Stimulated activated CD4-positive, alpha-beta T cell treated with anti-CD3 and anti-CD28 coated beads, Interleukin-1b, Interleukin-23, amount 100 ng/mL, for 24 hours (primary cell): ENCODE measurements around the gene TECTA.

ENCODE experiments used
- DNase-seq, 4 experiments: peaks; one replicate each; pipeline ENCODE4 v3.0.0-alpha.2; 2020; ENCODE audit warnings: low read depth in 4 of 4, low spot score in 1 of 4

Gene TECTA

DNA sequence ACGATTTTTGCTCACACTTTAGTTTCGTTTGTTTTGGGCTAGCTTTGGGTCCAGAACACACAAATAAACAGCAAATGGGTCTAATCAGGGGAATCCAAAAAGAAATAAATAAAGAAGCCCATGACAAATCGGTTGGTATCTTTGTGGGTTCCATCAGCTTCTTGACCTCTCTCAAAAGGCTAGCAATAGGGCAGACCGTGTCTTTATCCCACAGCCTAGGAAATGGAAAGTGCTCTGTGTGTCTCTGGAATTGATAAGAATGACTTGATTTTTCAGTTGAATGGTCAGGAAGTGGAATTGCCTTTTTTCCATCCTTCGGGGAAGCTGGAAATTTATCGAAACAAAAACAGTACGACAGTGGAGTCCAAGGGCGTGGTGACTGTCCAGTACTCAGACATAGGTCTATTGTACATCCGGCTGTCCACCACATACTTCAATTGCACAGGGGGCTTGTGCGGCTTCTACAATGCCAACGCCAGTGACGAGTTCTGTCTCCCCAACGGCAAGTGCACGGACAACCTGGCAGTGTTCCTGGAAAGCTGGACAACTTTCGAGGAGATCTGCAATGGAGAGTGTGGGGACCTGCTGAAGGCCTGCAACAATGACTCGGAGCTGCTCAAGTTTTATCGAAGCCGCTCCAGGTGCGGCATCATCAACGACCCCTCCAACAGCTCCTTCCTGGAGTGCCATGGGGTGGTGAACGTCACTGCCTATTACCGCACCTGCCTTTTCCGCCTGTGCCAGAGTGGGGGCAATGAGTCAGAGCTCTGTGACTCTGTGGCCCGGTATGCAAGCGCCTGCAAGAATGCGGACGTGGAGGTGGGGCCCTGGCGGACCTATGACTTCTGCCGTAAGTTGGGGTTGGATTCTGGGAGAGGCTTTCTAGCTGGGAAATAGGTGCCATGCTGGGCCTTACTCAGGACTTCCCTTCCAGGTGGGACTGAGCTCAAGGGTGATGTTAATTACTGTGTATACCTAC, 28.6 kb downstream of the TECTA start:
- no peak for DNase-seq

GRCh38 chr11:121131656-121132055, 30.6 kb downstream of the TECTA start:
- no peak for DNase-seq

DNA sequence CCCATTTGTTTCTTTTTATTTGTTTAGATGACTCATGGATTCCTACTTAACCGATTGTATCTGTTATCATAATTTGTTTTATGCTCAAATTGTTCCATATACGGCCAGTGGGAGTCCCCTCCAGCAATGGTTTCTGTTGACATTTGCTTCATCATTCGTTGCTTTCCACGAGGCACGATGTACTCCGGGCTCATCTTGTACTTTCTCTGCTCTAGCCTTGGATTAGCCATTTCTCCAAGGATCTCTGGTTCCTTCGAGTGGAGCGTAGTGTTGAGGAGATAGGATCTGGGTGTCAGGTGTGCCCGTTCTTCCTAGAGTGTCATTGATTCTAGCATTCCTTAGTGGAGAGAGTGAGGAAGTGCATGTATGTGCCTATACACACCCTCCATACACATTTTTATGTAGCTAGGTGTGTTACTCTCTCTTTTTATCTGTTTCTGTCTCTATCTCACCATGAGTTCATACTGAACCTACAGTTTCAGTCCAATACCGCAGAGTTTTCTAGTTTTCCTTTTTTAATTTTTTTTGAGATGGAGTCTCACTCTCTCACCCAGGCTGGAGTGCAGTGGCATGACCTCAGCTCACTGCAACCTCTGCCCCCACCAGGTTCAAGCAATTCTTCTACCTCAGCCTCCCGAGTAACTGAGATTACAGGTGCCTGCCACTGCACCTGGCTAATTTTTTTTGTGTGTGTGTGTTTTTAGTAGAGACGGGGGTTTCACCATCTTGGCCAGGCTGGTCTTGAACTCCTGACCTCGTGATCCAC, 31.4 kb downstream of the TECTA start:
- DNase-seq = no peak

DNA sequence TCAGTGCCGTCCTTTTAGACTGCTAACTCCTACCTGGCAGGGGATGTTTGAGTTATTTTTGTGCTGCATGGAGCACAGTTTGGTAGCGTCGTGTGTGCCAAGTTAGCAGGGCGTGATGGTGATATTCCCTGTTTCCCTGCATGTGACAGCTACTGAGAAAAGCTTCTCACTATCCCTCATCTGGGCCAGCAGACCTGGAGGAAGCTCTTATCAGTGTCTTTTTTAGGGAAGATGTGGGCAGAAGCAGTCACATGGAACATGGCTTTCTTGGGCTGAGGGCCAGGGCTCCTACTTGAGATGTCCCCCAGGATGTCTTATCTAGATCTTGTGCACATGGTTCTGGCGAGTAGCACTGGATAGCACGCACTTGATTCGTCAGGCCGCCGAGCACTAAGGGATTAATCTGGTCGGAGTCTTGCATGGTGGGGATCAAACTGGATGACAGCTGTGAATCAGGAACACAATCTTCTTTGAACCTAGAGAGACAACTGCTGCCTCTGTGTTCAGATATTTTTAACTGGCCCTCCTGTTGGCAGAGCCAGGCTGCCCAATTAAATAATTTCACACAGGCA, 33.8 kb downstream of the TECTA start:
- no peak for DNase-seq

- DNase-seq = no peak
These were observed 36.0 kb downstream of the TECTA start for GRCh38 chr11:121137005-121137404.

- no peak for DNase-seq
These were observed 37.2 kb downstream of the TECTA start for GRCh38 chr11:121138259-121138658.

- DNase-seq = no peak
These were observed 39.3 kb downstream of the TECTA start for GRCh38 chr11:121140369-121140768.

GRCh38 chr11:121141066-121141465, 40.0 kb downstream of the TECTA start:
- DNase-seq = no peak

DNA sequence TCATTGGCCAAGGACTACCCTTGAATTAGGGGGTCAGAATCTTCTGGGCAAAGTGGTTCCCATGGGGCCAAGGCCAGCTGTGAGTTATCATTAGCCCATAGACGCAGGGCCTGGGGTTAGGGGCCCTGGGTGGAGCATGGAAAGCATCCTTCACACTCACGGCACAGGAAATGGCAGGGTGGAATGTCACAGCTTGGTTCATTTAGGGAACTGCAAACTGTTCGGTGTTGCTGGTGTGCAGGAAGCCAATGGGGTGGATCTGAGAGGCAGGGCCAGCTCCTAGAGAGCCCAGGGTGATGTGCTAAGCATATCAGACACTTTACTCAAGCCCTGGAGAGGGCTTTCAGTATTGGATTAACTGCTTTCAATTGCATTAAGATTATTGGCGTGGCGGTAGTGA, 42.9 kb downstream of the TECTA start:
- no peak for DNase-seq

DNA sequence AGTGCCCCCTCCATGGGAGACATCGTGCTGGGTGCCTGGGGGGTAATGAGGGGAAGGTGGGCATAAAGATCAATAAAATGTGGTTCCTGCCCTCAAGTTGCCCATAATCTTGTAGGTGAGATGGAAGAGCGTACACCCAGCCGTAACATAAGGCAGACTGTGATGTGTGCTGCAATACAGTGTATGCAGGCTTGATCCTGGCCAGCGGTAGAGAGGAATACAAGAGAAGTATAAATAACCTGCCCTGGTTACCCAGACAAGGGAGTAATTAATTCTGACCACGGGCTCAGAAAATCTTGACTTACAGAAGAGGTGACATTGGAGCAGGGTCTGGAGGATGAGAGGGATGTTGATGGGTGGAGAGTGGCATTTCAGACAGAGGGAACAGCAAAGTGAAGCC, 43.7 kb downstream of the TECTA start:
- DNase-seq = no peak

DNA sequence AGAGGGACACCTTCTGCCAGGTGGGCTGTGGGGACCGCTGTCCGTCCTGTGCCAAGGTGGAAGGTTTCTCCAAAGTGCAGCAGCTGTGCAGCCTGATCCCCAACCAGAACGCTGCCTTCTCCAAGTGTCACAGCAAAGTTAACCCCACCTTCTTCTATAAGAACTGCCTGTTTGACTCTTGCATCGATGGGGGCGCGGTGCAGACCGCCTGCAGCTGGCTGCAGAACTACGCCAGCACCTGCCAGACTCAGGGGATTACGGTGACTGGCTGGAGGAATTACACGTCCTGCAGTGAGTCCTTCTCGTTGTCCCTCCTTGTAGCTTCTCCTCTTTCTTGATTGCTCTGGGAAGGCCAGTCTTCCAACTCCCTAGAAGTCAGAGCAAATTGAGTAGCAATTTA, 44.8 kb downstream of the TECTA start:
- DNase-seq = no peak

DNA sequence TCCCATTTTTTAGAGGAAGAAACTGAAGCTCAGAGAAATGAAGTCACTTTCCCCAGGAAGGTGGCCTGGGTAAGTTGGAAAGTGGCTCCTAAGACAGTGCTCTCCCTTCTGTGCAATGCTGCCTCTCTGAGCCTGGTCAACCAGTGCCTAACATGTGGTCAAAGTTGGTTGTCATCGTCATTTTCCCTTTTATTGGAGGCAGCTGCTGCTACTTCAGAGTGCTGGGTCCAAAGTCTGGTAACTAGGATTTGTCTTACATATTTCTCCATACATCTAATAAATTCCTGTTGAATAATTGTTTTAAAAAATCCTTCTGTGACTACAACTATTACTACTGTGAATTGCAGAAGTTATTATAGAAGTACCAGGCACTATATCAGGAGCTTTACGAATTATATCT, 48.1 kb downstream of the TECTA start:
- DNase-seq = no peak

DNA sequence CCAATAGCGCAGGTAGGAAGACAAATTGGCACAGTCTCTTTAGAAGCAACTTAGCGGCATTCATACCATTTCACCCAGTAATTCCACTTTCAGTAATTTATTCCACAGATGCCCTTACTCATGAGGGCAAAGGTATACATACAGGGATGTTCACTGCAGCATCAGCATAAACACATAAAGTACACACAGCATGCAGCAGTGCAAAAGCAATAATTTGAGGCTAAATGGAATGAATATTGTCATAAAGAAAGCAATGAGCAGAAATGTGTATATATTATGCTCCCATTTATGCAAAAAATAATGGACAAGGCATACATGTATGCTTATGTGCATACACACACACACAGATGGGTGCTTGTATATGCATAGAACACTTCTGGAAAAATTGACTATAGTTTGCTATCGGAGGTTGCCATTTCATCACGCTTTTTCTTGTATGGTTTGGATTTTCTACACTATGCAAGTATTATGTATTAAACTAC, 50.2 kb downstream of the TECTA start:
- DNase-seq = no peak

DNA sequence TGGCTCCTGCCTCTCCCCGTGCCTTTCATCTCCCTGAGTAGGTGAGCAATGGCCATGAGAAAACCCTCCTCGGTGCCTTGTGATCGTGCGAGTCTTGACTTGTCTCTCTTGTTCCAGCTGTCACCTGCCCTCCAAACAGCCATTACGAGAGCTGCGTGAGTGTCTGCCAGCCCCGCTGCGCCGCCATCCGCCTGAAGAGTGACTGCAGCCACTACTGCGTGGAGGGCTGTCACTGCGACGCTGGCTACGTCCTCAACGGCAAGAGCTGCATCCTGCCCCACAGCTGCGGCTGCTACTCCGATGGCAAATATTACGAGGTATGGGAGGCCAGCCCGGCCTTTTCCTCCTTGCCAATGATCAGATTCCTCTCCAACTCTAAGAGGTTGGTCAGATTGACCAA, 51.7 kb downstream of the TECTA start:
- no peak for DNase-seq

DNA sequence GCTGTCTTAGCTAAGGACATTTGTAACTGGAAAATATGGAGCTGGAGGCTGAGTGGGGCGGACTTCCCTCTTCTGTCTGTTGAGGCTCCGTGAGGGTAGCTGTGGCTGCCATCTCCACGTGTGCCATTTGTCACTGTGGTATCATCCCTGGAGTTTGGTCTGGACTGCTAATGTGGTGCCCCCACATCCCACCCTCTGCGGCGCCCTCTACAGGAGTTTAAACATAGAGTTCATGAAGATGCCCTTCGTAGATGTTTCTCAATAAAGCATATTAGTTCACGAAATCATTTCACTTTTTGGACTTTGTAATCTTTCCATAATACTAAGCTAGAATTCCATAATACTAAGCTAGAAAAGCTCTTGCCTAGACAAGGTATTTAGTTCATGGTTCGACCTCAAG, 52.4 kb downstream of the TECTA start:
- no peak for DNase-seq

- no peak for DNase-seq
These were observed 53.7 kb downstream of the TECTA start for GRCh38 chr11:121154486-121155314.

GRCh38 chr11:121157756-121158155, 56.7 kb downstream of the TECTA start:
- no peak for DNase-seq

GRCh38 chr11:121159741-121160140, 58.7 kb downstream of the TECTA start:
- no peak for DNase-seq

- DNase-seq = no peak
These were observed 60.4 kb downstream of the TECTA start for GRCh38 chr11:121161349-121161917.

- no peak for DNase-seq
These were observed 62.7 kb downstream of the TECTA start for GRCh38 chr11:121163658-121164308.
